Karpas-422 (cell line): Measurements from ENCODE around the gene DEFB126. TPM values are rescaled to one million over a fixed set of nuclear protein-coding genes. Genes with fewer than 3 reads are reported as not detected.
A peak's percentile ranks its signal among the peaks of the same experiment; 100 is the strongest.

Experiments used
- DNase-seq: peaks from one replicate; pipeline ENCODE4 v3.0.0-alpha.2; 2015
- H2AFZ ChIP-seq: fragments of 200-600 bp; sonication (generic); 2 replicates; pipeline ENCODE4 v1.6.1; 2014; ENCODE audit warnings: antibody characterized with exemption, low read length, mixed read lengths
- H3K27ac ChIP-seq: fragments of 200-600 bp; sonication (generic); 2 replicates; pipeline ENCODE4 v1.5.1; 2014; ENCODE audit warnings: mild to moderate bottlenecking, low read length, moderate library complexity
- H3K27me3 ChIP-seq: fragments of 200-600 bp; sonication (generic); 2 replicates; pipeline ENCODE4 v1.6.1; 2014; ENCODE audit warnings: low read length, mixed read lengths
- H3K36me3 ChIP-seq: fragments of 200-600 bp; sonication (generic); 2 replicates; pipeline ENCODE4 v1.6.1; 2014; ENCODE audit warnings: low read length, mixed read lengths; ENCODE audit not compliant: insufficient read depth
- H3K4me1 ChIP-seq: fragments of 200-600 bp; sonication (generic); 2 replicates; pipeline ENCODE4 v1.6.1; 2014; ENCODE audit warnings: mild to moderate bottlenecking, low read length, mixed read lengths
- H3K4me2 ChIP-seq: fragments of 200-600 bp; sonication (generic); 2 replicates; pipeline ENCODE4 v1.6.1; 2014; ENCODE audit warnings: low read length, low read depth, mild to moderate bottlenecking; ENCODE audit not compliant: poor library complexity, severe bottlenecking
- H3K4me3 ChIP-seq: fragments of 200-600 bp; sonication (generic); 2 replicates; pipeline ENCODE4 v1.5.1; 2014; ENCODE audit warnings: mild to moderate bottlenecking, antibody characterized with exemption, low read length, mixed read lengths
- H3K79me2 ChIP-seq: fragments of 200-600 bp; sonication (generic); 2 replicates; pipeline ENCODE4 v1.6.1; 2014; ENCODE audit warnings: mild to moderate bottlenecking, low read length, mixed read lengths
- H3K9ac ChIP-seq: fragments of 200-600 bp; sonication (generic); 2 replicates; pipeline ENCODE4 v1.6.0; 2014; ENCODE audit warnings: low read length
- H3K9me2 ChIP-seq: fragments of 200-600 bp; sonication (generic), shearing (Covaris generic); replicated peaks from 2 replicates; pipeline ENCODE4 v1.6.0; 2014; ENCODE audit warnings: mild to moderate bottlenecking, low read length, moderate library complexity; ENCODE audit not compliant: insufficient read depth
- H3K9me3 ChIP-seq: fragments of 300-700, 200-600 bp; sonication (generic); 2 replicates; pipeline ENCODE4 v1.6.1; 2014; ENCODE audit warnings: low read length, mixed read lengths
- H4K20me1 ChIP-seq: fragments of 200-600 bp; sonication (generic); 2 replicates; pipeline ENCODE4 v1.6.1; 2014; ENCODE audit warnings: mild to moderate bottlenecking, antibody characterized with exemption, low read length, low read depth; ENCODE audit not compliant: insufficient read depth
- total RNA-seq: library from RNA; depleted of rRNA; stranded (reverse); fragments of >200 nt; shearing (Covaris generic); gene quantifications from 2 replicates; pipeline ENCODE4 v1.2.3, GENCODE V29; 2014; ENCODE audit warnings: low replicate concordance

DEFB126 gene
- total RNA-seq, 1 experiment from 2014 or later = not detected

DNA sequence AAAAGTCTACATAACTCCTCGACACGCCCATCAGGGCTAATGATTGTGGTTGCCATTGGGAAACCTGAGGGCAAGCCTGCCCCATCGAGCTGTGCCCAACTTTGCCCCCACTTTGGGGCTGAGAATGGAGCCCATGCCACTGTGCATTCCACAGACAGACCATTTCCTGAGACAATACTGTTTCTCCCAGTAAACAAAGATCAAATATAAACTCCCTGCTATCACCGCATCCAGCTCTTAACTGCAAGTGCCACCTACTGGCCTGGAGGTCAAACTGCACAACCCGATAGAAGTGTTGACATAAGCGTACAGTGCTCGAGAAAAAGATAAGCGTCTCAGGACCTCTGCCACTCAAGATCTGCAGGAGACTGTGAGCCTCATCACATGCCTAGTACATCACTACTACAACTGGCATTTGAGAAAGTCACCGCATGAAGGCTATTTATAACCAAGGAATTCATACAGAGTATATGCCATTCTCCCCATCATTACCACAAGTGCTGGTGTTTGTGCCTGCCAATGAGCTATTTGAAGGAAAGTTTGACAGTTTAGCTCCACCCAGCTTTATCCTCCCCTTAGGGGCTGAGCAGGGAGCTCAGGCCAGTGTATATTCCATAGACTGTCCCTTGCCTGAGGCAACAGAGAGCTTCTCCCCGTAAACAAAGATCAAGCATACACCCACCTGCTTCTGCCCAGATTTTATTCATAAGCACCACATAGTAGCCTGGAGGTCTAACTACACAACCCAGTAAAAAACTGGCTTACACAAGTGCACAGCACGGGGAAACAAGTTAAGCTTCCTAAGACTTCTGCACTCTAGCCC is 4.5 kb upstream of the DEFB126 start:
- Histone ChIP-seq H2AFZ (peak overlapping the region; percentile 94), H3K79me2 (no peaks in the 10 kb centered on the region), H3K27ac (no peak overlapping the region), H3K9ac (no peak overlapping the region), H3K36me3 (no peaks in the 10 kb centered on the region), H3K9me2 (no peaks in the 10 kb centered on the region), H3K9me3 (no peaks in the 10 kb centered on the region; the same call in 1 of the 2 replicates), H3K4me2 (no peak overlapping the region), H3K4me1 (no peaks in the 10 kb centered on the region), H3K4me3 (no peak overlapping the region), H4K20me1 (no peaks in the 10 kb centered on the region), H3K27me3 (no peaks in the 10 kb centered on the region; the same call in 1 of the 2 replicates)
- DNase-seq = peak; percentile 77

DNA sequence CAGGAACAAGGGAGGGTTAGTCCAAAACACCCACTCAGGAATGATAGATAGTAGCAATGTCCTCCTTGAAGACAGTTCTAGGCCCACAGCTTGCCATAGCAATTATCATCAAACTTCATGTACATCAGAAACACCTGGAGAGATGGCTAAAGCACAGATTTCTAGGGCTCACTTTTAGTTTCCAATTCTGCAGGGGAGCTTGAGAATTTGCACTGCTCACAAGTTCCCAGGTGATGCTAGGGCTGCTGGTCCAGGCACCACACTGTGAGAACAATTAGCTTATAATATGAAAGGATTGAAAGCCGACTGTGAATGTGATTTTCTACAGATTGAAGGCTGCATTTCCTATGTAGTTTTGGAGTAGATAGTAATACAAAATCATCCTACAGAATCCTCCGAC is 3.5 kb downstream of the DEFB126 start:
- no peak overlapping the region for H3K4me3 ChIP-seq
- H3K36me3 ChIP-seq = no peaks in the 10 kb centered on the region
- H3K27ac ChIP-seq = no peak overlapping the region
- DNase-seq = no peak
- H3K4me1 ChIP-seq = no peaks in the 10 kb centered on the region
- H2AFZ ChIP-seq = no peak overlapping the region
- H3K9me3 ChIP-seq = no peaks in the 10 kb centered on the region
- no peaks in the 10 kb centered on the region for H3K79me2 ChIP-seq
- no peak overlapping the region for H3K4me2 ChIP-seq
- H3K27me3 ChIP-seq = no peaks in the 10 kb centered on the region
- H3K9me2 ChIP-seq = no peaks in the 10 kb centered on the region
- no peak overlapping the region for H3K9ac ChIP-seq
- H4K20me1 ChIP-seq = no peaks in the 10 kb centered on the region

DNA sequence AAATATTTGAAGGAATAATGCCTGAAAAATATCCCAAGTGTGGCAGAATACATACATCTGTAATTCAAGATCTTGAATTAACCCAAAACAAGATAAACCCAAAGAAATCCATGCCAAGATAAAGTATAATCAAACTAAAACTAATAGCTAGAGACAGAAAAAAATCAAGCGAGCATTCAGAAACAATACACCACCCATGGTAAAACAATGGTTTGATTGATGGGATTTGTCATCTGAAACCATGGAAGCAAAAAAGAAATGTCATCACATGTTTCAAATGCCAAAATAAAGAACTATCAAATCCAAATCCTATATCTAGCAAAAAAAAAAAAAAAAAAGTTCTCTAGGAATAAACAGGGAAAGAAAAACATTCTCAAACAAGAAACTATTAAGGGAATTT is 9.7 kb downstream of the DEFB126 start:
- no peak overlapping the region for H2AFZ ChIP-seq
- peaks cover 4% of the 10 kb centered on the region for H3K4me1 ChIP-seq
- no peaks in the 10 kb centered on the region for H3K9me3 ChIP-seq
- no peaks in the 10 kb centered on the region for H3K36me3 ChIP-seq
- no peaks in the 10 kb centered on the region for H4K20me1 ChIP-seq
- no peak for DNase-seq
- H3K9me2 ChIP-seq = no peaks in the 10 kb centered on the region
- no peak overlapping the region for H3K4me3 ChIP-seq
- no peak overlapping the region for H3K27ac ChIP-seq
- H3K79me2 ChIP-seq = no peaks in the 10 kb centered on the region
- no peak overlapping the region for H3K4me2 ChIP-seq
- H3K27me3 ChIP-seq = no peaks in the 10 kb centered on the region
- no peak overlapping the region for H3K9ac ChIP-seq

DNA sequence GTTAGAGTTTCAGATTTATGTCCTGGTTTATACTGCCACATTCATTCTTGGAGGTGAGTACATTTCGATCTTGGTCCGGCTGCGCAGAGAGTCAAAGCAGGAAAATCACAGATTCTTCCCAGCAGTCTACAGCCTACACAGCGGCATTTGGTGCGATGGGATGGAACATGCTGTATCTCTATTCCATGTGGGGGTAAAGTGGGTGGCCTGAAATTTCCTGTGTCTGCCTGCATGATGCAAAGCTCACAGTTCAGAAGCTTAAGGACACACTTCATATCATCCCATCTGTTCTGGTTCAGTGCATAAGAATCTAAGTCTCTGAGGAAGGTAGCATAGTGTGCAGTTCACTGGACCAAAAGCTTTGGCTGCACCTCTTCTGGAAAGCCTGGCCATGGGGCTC is 14.8 kb downstream of the DEFB126 start, which contains the start of gene DEFB127:
DEFB127 (plus strand) TSS at position 301 of the 400 bp plus-strand sequence; CDS start at position 392, 91 bp downstream.
- Histone ChIP-seq H3K27me3 (no peaks in the 10 kb centered on the region), H3K9me2 (no peaks in the 10 kb centered on the region), H3K4me2 (no peak within 1 kb of the TSS), H3K4me1 (peaks cover 4% of the 10 kb centered on the region), H4K20me1 (no peaks in the 10 kb centered on the region), H3K4me3 (no peak within 1 kb of the TSS), H3K79me2 (no peaks in the 10 kb centered on the region), H3K9ac (no peak within 1 kb of the TSS), H3K27ac (no peak within 1 kb of the TSS), H2AFZ (no peak within 1 kb of the TSS), H3K36me3 (no peaks in the 10 kb centered on the region), H3K9me3 (no peaks in the 10 kb centered on the region)
- DNase-seq = no peak

DNA sequence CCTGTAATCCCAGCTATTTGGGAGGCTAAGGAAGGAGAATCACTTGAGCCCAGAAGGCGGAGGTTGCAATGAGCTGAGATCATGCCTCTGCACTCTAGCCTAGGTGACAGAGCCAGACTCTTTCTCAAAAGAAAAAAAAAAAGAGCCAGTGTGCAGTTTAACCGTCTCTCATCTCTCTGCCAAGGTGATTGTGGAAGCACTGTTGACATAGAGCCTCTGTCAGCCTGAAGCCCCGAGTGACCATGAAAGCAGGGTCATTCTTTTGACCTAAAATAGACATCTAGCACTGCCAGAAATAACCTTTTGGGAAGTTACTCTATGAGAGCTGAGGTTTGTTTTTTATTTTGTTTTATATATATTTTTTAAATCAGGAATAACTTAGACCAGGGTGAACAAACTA is 22.2 kb downstream of the DEFB126 start:
- no peak for DNase-seq
- no peak overlapping the region for H3K9ac ChIP-seq
- 0 out of 2 replicates have a peak, but pooled peaks cover 2% of the 10 kb centered on the region for H3K27me3 ChIP-seq

DNA sequence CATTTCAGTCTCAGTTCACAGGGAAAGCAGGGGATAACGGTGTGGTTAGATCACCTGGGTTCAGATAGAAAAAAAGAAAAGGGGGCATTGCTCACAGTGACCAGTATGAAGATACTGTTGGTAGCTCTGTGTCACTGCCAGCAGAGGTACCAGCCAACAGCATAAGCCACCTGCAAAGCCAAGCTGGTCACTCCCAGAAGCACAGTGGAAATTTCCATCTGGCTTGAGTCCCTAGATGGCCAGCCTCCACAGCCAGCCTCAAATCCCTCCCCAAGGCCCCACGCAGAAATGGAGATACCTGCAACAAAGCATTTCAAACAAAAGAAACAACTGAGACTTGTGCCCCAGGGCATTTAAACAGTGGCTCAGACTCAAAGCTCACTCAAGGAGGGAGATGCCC is 26.5 kb downstream of the DEFB126 start:
- H3K9me2 ChIP-seq = no peaks in the 10 kb centered on the region
- H3K4me3 ChIP-seq = no peak overlapping the region
- H2AFZ ChIP-seq = no peak overlapping the region
- DNase-seq = no peak
- H4K20me1 ChIP-seq = no peaks in the 10 kb centered on the region
- H3K79me2 ChIP-seq = no peaks in the 10 kb centered on the region
- 0 out of 2 replicates have a peak, but pooled peaks cover 2% of the 10 kb centered on the region for H3K27me3 ChIP-seq
- H3K4me2 ChIP-seq = no peak overlapping the region
- no peak overlapping the region for H3K27ac ChIP-seq
- no peak overlapping the region for H3K9ac ChIP-seq
- no peaks in the 10 kb centered on the region for H3K9me3 ChIP-seq
- no peaks in the 10 kb centered on the region for H3K36me3 ChIP-seq
- no peaks in the 10 kb centered on the region for H3K4me1 ChIP-seq

More for the DNA sequence above, 22.2 kb downstream of the DEFB126 start:
- Histone ChIP-seq H2AFZ (no peak overlapping the region), H3K9me2 (no peaks in the 10 kb centered on the region), H3K27ac (no peak overlapping the region), H3K36me3 (no peaks in the 10 kb centered on the region), H3K4me1 (no peaks in the 10 kb centered on the region), H4K20me1 (no peaks in the 10 kb centered on the region), H3K4me3 (no peak overlapping the region), H3K79me2 (no peaks in the 10 kb centered on the region), H3K9me3 (no peaks in the 10 kb centered on the region), H3K4me2 (no peak overlapping the region)

DNA sequence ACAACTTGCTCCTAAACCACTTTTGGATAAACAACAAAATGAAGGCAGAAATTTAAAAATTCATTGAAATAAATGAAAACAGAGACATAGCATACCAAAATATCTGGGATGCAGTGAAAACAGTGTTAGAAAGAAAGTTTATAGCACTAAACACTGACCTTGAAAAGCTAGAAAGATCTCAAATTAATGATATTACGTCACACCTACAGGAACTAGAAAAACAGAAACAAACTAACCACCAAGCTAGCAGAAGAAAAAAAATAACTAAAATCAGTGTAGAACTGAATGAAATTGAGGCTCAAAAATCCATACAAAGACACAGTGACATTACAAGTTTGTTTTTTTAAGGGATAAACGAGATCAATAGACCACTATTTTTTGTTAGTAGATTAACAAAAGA is 41.9 kb downstream of the DEFB126 start:
- Histone ChIP-seq H3K9ac (no peak overlapping the region), H3K27me3 (no peaks in the 10 kb centered on the region), H3K79me2 (no peaks in the 10 kb centered on the region), H3K4me3 (no peak overlapping the region), H4K20me1 (no peaks in the 10 kb centered on the region), H3K9me2 (no peaks in the 10 kb centered on the region), H3K4me2 (no peak overlapping the region), H3K27ac (no peak overlapping the region), H3K36me3 (no peaks in the 10 kb centered on the region), H3K4me1 (no peaks in the 10 kb centered on the region), H2AFZ (no peak overlapping the region), H3K9me3 (no peaks in the 10 kb centered on the region)
- no peak for DNase-seq

DNA sequence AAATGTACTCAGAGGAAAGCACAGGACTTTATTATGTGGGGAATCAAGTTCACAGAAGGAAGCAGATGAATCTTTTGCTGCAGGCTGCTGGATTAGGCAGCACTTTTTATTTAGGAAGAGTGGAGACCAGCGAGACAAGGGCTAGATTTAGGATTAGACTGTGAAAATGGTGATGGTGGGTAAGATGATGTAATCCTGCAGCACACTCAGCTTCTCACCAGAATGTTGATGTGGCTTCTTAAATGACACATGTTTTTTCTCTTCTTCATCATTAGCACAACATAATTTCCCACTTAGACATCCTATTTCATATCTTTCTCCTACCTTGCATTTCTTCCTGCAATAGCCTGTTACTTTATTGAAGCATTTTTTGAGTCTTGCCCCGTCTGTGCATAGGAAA is 45.3 kb downstream of the DEFB126 start:
- DNase-seq = no peak
- Histone ChIP-seq H3K4me3 (no peak overlapping the region), H2AFZ (no peak overlapping the region), H3K36me3 (no peaks in the 10 kb centered on the region), H4K20me1 (no peaks in the 10 kb centered on the region), H3K4me2 (no peak overlapping the region), H3K27me3 (no peaks in the 10 kb centered on the region), H3K9me3 (no peaks in the 10 kb centered on the region), H3K79me2 (no peaks in the 10 kb centered on the region), H3K27ac (no peak overlapping the region), H3K9me2 (no peaks in the 10 kb centered on the region), H3K4me1 (no peaks in the 10 kb centered on the region), H3K9ac (no peak overlapping the region)
